ENCODE data around the gene SRA1.
A peak's percentile ranks its signal among the peaks of the same experiment; 100 is the strongest.

Gene SRA1

GRCh38 chr5:140567136-140567818, 10.0 kb upstream of the SRA1 start:
- TF ChIP-seq CTCF (IDR thresholded peaks at IDR 0.05; ENCODE audit: control extremely low read depth, extremely low read depth, low read depth, missing control alignments): no peak
- ChIA-PET CTCF (interaction anchor here (1.0 to 5.9 kb wide), 3 partner anchors 9 to 65 kb away, joined by 3 to 25 read pairs (median 8); partner anchors contain the start of gene CD14), POLR2A (interaction anchor here (0.6 kb wide), 2 partner anchors 19 to 86 kb away, joined by 3 read pairs; no protein-coding TSS in a partner anchor)
- no peak for DNase-seq (ENCODE audit: extremely low spot score)

GRCh38 chr5:140566665-140567064, 9.4 kb upstream of the SRA1 start:
- DNase-seq (ENCODE audit: extremely low spot score): no peak
- CTCF ChIA-PET: interaction anchor here (1.0 to 5.9 kb wide), 3 partner anchors 9 to 75 kb away, joined by 3 to 25 read pairs (median 3); no protein-coding TSS in a partner anchor
- POLR2A ChIA-PET: interaction anchor here (0.6 kb wide), 2 partner anchors 18 to 87 kb away, joined by 3 read pairs; no protein-coding TSS in a partner anchor
- no peak for TF ChIP-seq CTCF (IDR thresholded peaks at IDR 0.05; ENCODE audit: control extremely low read depth, extremely low read depth, low read depth, missing control alignments)

GRCh38 chr5:140565780-140566095, 8.5 kb upstream of the SRA1 start:
- no peak for DNase-seq (ENCODE audit: extremely low spot score)
- POLR2A ChIA-PET: interaction anchor here (1.4 to 3.3 kb wide), 2 partner anchors 18 to 82 kb away, joined by 7 to 18 read pairs; partner anchors contain the start of genes EIF4EBP3, IK and NDUFA2
- no peak for TF ChIP-seq CTCF (IDR thresholded peaks at IDR 0.05; ENCODE audit: control extremely low read depth, extremely low read depth, low read depth, missing control alignments)
- CTCF ChIA-PET: interaction anchor here (0.6 to 5.9 kb wide), 5 partner anchors 11 to 76 kb away, joined by 3 to 25 read pairs (median 3); no protein-coding TSS in a partner anchor

DNA sequence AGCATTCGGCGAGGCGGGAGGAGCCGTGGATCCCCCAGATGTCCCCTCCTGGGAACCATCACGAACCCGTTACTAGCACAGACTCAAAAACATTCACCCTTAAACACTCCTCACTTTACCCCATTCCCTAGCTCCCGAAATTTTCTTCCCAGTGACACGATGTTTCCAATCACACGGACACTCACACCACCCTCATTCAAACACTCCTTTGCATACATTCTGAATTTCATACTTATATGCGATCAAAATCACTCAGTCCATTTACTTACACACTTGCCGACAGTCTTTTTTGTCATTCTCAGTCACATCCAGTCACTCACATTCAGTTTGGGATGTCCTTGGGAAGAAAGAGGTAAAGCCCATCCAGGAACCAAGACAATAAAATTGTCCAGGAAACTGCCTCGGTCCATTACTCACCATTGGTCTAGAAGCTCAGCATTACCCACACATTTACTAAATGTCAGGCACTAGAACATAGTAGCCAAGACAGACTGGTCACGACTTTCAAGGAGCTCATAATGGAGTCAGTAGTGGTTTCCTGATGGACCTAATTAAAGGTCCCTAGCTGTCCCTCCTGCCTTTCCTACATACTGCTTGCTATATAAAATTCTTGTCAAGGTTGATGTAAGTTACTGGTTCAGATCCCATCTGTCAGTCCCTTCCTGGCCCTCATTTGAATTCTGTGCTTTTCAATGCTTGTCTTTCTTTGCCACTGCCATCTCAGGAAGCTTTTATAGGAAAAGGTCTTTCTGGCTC, 7.9 kb upstream of the SRA1 start:
- no peak for TF ChIP-seq CTCF (IDR thresholded peaks at IDR 0.05; ENCODE audit: control extremely low read depth, extremely low read depth, low read depth, missing control alignments)
- CTCF ChIA-PET: interaction anchor here (0.6 to 5.9 kb wide), 4 partner anchors 12 to 202 kb away, joined by 3 to 25 read pairs (median 4); no protein-coding TSS in a partner anchor
- no peak for DNase-seq (ENCODE audit: extremely low spot score)
- POLR2A ChIA-PET: interaction anchor here (1.4 to 3.3 kb wide), 2 partner anchors 17 to 82 kb away, joined by 7 to 18 read pairs; partner anchors contain the start of genes EIF4EBP3, IK and NDUFA2

DNA sequence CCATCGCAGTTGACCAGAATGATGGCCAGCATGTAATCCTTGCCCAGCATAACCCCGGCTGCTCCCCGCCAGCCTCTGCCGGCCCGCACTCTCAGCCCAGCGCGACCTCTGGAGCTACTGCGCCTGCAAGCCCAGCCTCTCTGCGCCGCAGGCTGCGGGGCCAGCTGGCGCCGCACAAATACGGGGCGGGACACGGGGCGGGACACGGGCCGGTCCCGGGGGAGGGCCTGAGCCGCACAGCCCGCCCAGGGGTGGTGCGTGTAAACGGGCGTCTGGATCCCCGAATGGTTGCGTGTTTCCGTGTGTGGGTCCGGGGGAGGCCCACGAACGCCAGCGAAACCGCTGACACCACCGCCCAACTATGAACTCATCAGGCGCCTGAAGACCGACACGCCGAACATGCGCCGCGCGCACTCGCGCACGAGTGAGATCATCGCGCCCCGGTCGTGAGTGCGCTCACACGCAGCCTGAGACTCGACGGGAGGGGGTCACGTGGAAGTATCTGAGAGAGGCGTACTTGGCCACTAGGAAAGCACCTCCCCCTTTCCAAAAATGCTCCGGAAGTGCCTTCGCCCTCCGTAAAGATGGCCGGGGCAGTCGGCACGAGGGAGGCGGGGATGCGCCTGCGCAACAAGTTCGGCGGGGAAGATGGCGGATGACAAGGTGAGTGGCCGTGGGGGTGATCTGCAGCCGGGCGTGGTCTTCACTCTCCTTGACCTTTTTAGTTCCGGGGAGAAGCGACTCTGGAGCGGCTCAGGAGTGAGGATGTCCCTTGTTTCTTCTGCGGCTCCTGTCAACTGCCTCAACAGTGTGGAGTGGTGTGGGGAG, 7.1 kb upstream of the SRA1 start, which contains the start of the genes APBB3 and SLC35A4:
TSS of gene APBB3 (minus strand) at position 403 of the 828 bp plus-strand sequence. CDS start at position 50, 353 bp downstream.
TSS of gene SLC35A4 (plus strand) at position 633 of the 828 bp plus-strand sequence. CDS start 2,342 bp downstream, outside the sequence.
- ChIA-PET POLR2A (interaction anchor here (0.7 to 3.3 kb wide), 2 partner anchors 16 to 146 kb away, joined by 3 to 18 read pairs; partner anchors contain the start of gene EIF4EBP3), CTCF (interaction anchor here (1.0 to 5.9 kb wide), 4 partner anchors 12 to 71 kb away, joined by 3 to 25 read pairs (median 4); no protein-coding TSS in a partner anchor)
- peak; percentile 96 for DNase-seq (ENCODE audit: extremely low spot score)
- TF ChIP-seq CTCF (IDR thresholded peaks at IDR 0.05; ENCODE audit: control extremely low read depth, extremely low read depth, low read depth, missing control alignments): no peak
